PC-3 (cell line): Measurements from ENCODE around the gene CEP85L. TPM values are rescaled to one million over a fixed set of nuclear protein-coding genes. Genes with fewer than 3 reads are reported as not detected.

Source experiments
- ATAC-seq: fragments of 200-7000 bp; cut with Tn5 transposase; 2 replicates; pipeline ENCODE4 v1.9.1; 2020; ENCODE audit warnings: mild to moderate bottlenecking, moderate library complexity
- Bru-seq: library from RNA; stranded (reverse); fragments of 400-500 nt; gene quantifications from one replicate; lab custom pipeline; 2021; lab: Mats Ljungman, UMichigan
- BruChase-seq, 2 experiments: library from RNA; stranded (reverse); fragments of 400-500 nt; gene quantifications; one replicate each; lab custom pipeline; 2021; lab: Mats Ljungman, UMichigan
- BruUV-seq: library from RNA; stranded (reverse); fragments of 400-500 nt; replicated peaks from 2 replicates; lab custom pipeline; 2021; lab: Mats Ljungman, UMichigan
- CTCF ChIA-PET: fragments of 300-600 bp; sonication (Branson Sonifier 250); formaldehyde crosslinking; loops from one replicate; lab custom pipeline; 2022; ENCODE audit warnings: antibody characterized with exemption; lab: Charles Lee
- POLR2A ChIA-PET: fragments of 300-600 bp; sonication (Branson Sonifier 250); formaldehyde crosslinking; loops from one replicate; lab custom pipeline; 2022; ENCODE audit warnings: antibody characterized with exemption; ENCODE audit not compliant: unreplicated experiment; lab: Charles Lee
- DNase-seq: peaks from one replicate; pipeline ENCODE4 v3.0.0-alpha.2; 2015
- H2AFZ ChIP-seq: fragments of 300-600 bp; sonication (generic); 2 replicates; pipeline ENCODE4 v1.6.0; 2016; ENCODE audit warnings: antibody characterized with exemption, low read length
- H3F3A ChIP-seq: fragments of 300-600 bp; sonication (generic); one replicate; pipeline ENCODE4 v1.6.0; 2017; ENCODE audit warnings: antibody characterized with exemption, low read length, control low read depth, mild to moderate bottlenecking; ENCODE audit not compliant: unreplicated experiment
- H3K27ac ChIP-seq: fragments of 300-600 bp; sonication (generic); 2 replicates; pipeline ENCODE4 v1.5.1; 2016; ENCODE audit warnings: mild to moderate bottlenecking, low read length
- H3K27me3 ChIP-seq: fragments of 300-600 bp; sonication (generic); 2 replicates; pipeline ENCODE4 v1.6.1; 2016; ENCODE audit warnings: low read length, mixed read lengths
- H3K36me3 ChIP-seq: fragments of 300-600 bp; sonication (generic); 2 replicates; pipeline ENCODE4 v1.6.1; 2016; ENCODE audit warnings: low read depth, mixed run types, low read length, mixed read lengths
- H3K4me1 ChIP-seq: fragments of 300-600 bp; sonication (generic); 2 replicates; pipeline ENCODE4 v1.5.1; 2016; ENCODE audit warnings: low read length; ENCODE audit not compliant: insufficient read depth
- H3K4me2 ChIP-seq: fragments of 300-600 bp; sonication (generic); 2 replicates; pipeline ENCODE4 v1.6.0; 2016; ENCODE audit warnings: low read length
- H3K4me3 ChIP-seq: fragments of 300-600 bp; sonication (generic); 2 replicates; pipeline ENCODE4 v1.5.1; 2016; ENCODE audit warnings: mild to moderate bottlenecking, low read length, mixed read lengths
- H3K79me2 ChIP-seq: fragments of 300-600 bp; sonication (generic); 2 replicates; pipeline ENCODE4 v1.6.1; 2017; ENCODE audit warnings: low read length, mixed read lengths
- H3K9ac ChIP-seq: fragments of 300-600 bp; sonication (generic); 2 replicates; pipeline ENCODE4 v1.6.0; 2016; ENCODE audit warnings: mild to moderate bottlenecking, low read length
- H3K9me2 ChIP-seq: fragments of 300-600 bp; sonication (generic); replicated peaks from 2 replicates; pipeline ENCODE4 v1.6.1; 2016; ENCODE audit warnings: mixed run types, low read length, mixed read lengths
- H3K9me3 ChIP-seq: fragments of 300-600 bp; sonication (generic); 2 replicates; pipeline ENCODE4 v1.6.1; 2016; ENCODE audit warnings: low read length, mixed read lengths
- H4K20me1 ChIP-seq: fragments of 300-600 bp; sonication (generic); 2 replicates; pipeline ENCODE4 v1.6.1; 2016; ENCODE audit warnings: low read length, mixed read lengths
- CTCF ChIP-seq: fragments of 300-600 bp; sonication (generic); conservative IDR thresholded peaks from 2 replicates; pipeline ENCODE4 v1.5.1; 2017; ENCODE audit warnings: antibody characterized with exemption, low read depth, mild to moderate bottlenecking, low read length
- EZH2 ChIP-seq: fragments of 300-600 bp; sonication (generic); IDR thresholded peaks from one replicate; pipeline ENCODE4 v1.6.1; 2017; ENCODE audit warnings: antibody characterized with exemption, mild to moderate bottlenecking, low read length; ENCODE audit not compliant: unreplicated experiment
- EZH2phosphoT487 ChIP-seq: fragments of 300-600 bp; sonication (generic); IDR thresholded peaks from 2 replicates; pipeline ENCODE4 v1.6.1; 2018; ENCODE audit warnings: mild to moderate bottlenecking, antibody characterized with exemption, low read length, borderline replicate concordance
- intact Hi-C: fragments of 100-400 bp; cut with micrococcal nuclease; formaldehyde crosslinking; loops from 2 replicates; pipeline ENCODE4 v1.9.0; 2023
- long read RNA-seq: library from polyadenylated mRNA; unstranded; transcript quantifications from one replicate; pipeline ENCODE4 v2.0.0, GENCODE V29; 2021; ENCODE audit not compliant: unreplicated experiment
- total RNA-seq: library from RNA; depleted of rRNA; stranded (reverse); fragments of >200 nt; gene quantifications from 2 replicates; pipeline ENCODE4 v1.2.3, GENCODE V29; 2014; rRNA removed

CEP85L gene
- total RNA-seq, result 3.9 and 7.8 TPM in 2 replicates
- percentile 69 among the genes with signal in this experiment for Bru-seq, nascent RNA
- BruChase-seq, experiment 1, labeled RNA remaining after a 6-hour chase, result percentile 52 among the genes with signal in this experiment
- BruChase-seq, experiment 2, labeled RNA remaining after a 2-hour chase, result percentile 61 among the genes with signal in this experiment
- long read RNA-seq, full-length matches to known transcripts, result 3 of 7 reads
- long read RNA-seq, partial matches to known transcripts, result 2 of 7 reads
- long read RNA-seq, other reads (novel, unspliced or antisense), result 2 of 7 reads

- Histone ChIP-seq H2AFZ (peak within 1 kb of the TSS; percentile 97), H4K20me1 (0 out of 2 replicates have a peak, but pooled peaks cover 3% of the 10 kb centered on the region), H3F3A (no peaks in the 10 kb centered on the region), H3K27ac (peak within 1 kb of the TSS; percentile 48; the same call in 1 of the 2 replicates), H3K4me3 (peak within 1 kb of the TSS; percentile 78), H3K27me3 (no peaks in the 10 kb centered on the region), H3K9me3 (no peaks in the 10 kb centered on the region), H3K4me1 (peaks cover 8% of the 10 kb centered on the region; the same call in 1 of the 2 replicates), H3K9me2 (no peaks in the 10 kb centered on the region), H3K36me3 (no peaks in the 10 kb centered on the region), H3K79me2 (peaks cover 43% of the 10 kb centered on the region), H3K9ac (peak within 1 kb of the TSS; percentile 79), H3K4me2 (peak within 1 kb of the TSS; percentile 94)
- CTCF ChIA-PET, result interaction anchor here (0.6 kb wide), 2 partner anchors 46 to 58 kb away, joined by 6 to 10 read pairs; no protein-coding TSS in a partner anchor
- ATAC-seq, result peak; percentile 92
- intact Hi-C loops, result loop anchor here (1.0 to 5.0 kb wide), 2 partner anchors 58 to 126 kb away; no protein-coding TSS in a partner anchor
- TF ChIP-seq CTCF (no peak), EZH2phosphoT487 (no peak), EZH2 (no peak)
- POLR2A ChIA-PET, result interaction anchor here (0.6 to 0.7 kb wide), 3 partner anchors 16 to 317 kb away, joined by 5 to 12 read pairs (median 6); no protein-coding TSS in a partner anchor
- DNase-seq, result peak; percentile 82
- no TSS peak for BruUV-seq
These were observed at the start of gene CEP85L for GRCh38 chr6:118651282-118652050. Gene CEP85L (minus strand): TSS chr6:118651591. CDS start chr6:118651269, 322 bp downstream.

GRCh38 chr6:118700531-118700930 lies 49.1 kb upstream of the CEP85L start:
- Histone ChIP-seq H2AFZ (no peak overlapping the region), H3F3A (no peaks in the 10 kb centered on the region), H3K4me1 (no peaks in the 10 kb centered on the region), H3K79me2 (no peaks in the 10 kb centered on the region), H3K36me3 (no peaks in the 10 kb centered on the region), H3K4me2 (no peak overlapping the region), H3K9ac (no peak overlapping the region), H3K9me2 (no peaks in the 10 kb centered on the region), H3K4me3 (no peak overlapping the region), H3K27ac (no peak overlapping the region), H4K20me1 (no peaks in the 10 kb centered on the region), H3K9me3 (no peaks in the 10 kb centered on the region), H3K27me3 (no peaks in the 10 kb centered on the region)
- ATAC-seq, result no peak
- POLR2A ChIA-PET, result no interaction called here
- BruUV-seq, result no TSS peak
- intact Hi-C loops, result no loop called here
- TF ChIP-seq EZH2, result no peak
- TF ChIP-seq CTCF, result no peak
- no peak for TF ChIP-seq EZH2phosphoT487
- no peak for DNase-seq
- CTCF ChIA-PET, result no interaction called here
